GM19397 (cell line): ENCODE data around the gene HNRNPL.
"Not testable (repeated sequence)": the region's sequence is repeated elsewhere in the genome, so short reads cannot be mapped to it uniquely, and the experiment has no call there.

Experiments used
- ATAC-seq: cut with Tn5 transposase; IDR thresholded peaks from one replicate; pipeline ENCODE4 v1.9.1; 2021; ENCODE audit warnings: mild to moderate bottlenecking, moderate library complexity; ENCODE audit not compliant: unreplicated experiment

Gene HNRNPL

DNA sequence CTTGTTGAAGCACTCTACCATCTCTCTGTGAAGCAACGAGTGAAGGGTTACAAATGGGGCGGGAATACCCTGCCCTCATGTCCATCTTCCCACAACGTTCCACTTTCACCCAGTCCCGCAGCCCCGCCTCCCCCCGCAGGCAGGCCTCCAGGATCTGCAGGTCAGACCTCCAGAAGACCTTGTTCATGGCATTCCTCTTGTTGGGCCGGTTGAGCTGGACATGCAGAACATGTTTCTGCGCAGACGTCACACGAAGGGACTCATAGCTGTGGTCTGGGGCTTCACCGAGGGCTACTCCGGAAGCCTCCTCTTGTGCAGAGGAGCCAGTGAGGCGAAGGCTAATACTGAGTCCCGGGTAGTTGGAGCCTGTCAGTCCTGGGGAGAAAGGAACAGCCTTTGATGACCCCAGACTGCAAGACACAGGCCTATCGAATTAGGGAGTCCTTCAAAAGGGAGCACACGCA lies 18.6 kb downstream of the HNRNPL start:
- peak; percentile 42 for ATAC-seq

DNA sequence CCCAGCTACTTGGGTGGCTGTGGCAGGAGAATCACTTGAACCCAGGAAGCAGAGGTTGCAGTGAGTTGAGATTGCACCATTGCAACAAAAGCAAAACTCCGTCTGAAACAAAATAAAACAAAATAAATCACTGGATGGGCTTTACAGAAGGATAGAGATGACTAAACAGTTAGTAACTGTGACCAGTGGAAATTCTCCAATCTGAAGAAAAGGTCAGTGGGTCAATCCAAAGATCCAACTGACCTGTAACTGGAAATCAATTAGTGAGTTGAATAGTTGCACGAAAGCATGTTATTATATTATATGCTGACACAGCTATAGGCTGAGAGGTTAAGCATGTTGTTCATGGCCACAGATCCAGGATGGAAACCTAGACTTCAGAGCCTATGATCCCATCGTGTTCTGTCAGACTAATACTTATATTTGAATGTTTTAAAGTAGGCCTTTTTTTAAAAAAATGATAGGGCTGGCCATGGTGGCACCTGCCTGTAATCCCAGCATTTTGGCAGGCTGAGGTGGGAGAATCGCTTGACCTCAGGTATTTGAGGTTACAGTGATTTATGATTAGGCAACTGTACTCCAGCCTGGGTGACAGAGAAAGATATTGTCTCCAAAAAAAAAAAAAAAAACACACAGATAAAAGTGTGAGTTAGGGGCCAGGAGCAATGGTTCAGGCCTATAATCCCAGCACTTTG lies 19.6 kb downstream of the HNRNPL start:
- no peak for ATAC-seq

DNA sequence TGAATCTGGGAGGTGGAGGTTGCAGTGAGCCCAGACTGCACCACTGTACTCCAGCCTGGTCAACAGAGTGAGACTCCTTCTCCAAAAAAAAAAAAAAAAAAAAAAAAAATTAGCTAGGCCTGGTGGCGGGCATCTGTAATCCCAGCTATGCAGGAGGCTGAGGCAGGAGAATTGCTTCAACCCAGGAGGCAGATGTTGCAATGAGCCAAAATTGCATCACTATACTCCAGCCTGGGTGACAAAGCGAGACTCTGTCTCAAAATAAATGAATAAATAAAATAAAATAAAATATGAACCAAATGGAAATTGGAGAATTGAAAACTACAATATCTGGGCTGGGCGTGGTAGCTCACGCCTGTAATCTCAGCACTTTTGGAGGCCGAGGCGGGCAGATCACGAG lies 20.6 kb downstream of the HNRNPL start:
- ATAC-seq: not testable (repeated sequence)

DNA sequence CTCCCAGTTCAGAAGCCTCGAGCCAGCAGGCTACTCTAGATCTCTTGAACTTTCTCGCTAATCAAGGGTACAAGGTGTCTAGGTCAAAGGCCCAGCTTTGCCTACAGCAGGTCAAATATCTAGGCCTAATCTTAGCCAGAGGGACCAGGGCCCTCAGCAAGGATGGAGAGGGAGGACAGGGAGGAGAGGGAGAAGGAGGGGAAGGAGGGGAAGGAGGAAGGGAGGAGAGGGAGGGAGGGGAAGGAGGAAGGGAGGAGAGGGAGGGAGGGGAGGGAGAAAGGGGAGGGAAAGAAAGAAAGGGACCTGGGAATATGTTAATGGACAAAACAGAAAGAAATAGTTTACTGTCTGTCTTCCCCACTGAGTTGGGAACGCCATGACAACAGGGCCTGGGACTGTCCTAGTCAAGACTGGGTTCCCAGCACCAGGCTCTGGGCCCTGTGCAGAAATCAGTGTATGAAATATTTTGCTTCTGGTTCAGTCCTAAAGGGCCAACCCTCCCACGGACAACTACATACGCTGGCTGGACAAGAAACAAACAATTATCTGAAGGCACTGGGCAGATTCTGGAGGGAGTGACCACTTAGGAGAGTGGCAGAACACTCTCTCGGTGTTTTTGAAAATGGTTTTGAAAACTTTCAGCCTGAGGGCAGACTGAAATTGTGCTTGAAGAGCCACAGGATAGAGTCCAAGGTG lies 22.8 kb downstream of the HNRNPL start:
- no peak for ATAC-seq

DNA sequence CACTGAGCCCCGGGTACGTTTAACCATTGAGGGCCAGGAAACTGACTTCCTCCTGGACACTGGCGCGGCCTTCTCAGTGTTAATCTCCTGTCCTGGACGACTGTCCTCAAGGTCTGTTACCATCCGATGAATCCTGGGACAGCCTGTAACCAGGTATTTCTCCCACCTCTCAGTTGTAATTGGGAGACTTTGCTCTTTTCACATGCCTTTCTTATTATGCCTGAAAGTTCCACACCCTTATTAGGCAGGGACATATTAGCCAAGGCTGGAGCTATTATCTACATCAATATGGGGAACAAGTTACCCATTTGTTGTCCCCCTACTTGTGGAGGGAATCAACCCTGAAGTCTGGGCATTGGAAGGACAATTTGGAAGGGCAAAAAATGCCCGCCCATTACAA lies 23.9 kb downstream of the HNRNPL start:
- not testable (repeated sequence) for ATAC-seq

DNA sequence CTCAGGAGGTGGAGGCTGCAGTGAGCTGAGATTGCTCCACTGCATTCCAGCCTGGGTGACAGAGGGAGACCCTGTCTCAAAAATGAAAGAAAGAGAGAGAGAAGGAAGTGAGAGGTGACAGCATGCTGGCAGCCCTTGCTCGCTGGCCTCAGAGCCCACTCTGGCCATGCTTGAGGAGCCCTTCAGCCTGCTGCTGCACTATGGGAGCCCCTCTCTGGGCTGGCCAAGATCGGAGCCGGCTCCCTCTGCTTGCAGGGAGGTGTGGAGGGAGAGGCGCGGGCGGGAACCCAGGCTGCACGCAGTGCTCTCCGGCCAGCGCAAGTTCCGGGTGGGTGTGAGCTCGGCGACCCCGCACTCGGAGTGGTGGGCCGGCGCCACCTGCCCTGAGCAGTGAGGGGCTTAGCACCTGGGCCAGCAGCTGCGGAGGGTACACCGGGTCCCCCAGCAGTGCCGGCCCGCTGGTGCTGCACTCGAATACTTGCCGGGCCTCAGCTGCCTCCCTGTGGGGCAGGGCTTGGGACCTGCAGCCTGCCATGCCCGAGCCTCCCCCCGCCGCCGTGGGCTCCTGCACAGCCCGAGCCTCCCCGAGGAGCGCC lies 28.5 kb downstream of the HNRNPL start:
- ATAC-seq: not testable (repeated sequence)

DNA sequence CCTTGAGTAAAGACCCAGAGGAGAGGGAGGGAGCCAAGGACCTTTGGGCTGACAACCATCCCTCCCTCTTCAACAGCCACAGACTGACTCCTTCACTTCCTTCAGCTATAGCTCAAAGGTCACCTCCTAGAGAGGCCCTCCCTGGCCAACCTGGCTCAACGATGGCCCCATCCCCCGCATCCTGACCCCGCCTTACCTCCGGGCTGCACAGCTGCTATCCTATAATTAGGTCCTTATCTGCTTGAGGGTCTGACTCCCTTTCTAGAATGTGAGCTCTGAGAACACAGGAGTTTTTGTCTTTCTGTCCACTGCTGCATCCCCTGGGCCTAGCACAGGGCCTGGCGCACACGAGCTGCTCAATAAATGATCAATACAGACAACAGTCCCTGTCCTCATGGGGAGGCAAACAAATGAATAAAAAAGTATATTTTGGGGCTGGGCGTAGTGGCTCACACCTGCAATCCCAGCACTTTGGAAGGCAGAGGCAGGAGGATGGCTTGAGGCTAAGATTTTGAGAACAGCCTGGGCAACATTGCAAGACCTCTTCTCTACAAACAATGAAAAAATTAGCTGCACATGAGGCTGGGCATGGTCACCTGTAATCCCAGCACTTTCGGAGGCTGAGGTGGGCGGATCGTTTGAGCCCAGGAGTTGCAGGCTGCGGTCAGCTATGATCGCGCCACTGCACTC lies 30.4 kb downstream of the HNRNPL start:
- ATAC-seq: no peak

DNA sequence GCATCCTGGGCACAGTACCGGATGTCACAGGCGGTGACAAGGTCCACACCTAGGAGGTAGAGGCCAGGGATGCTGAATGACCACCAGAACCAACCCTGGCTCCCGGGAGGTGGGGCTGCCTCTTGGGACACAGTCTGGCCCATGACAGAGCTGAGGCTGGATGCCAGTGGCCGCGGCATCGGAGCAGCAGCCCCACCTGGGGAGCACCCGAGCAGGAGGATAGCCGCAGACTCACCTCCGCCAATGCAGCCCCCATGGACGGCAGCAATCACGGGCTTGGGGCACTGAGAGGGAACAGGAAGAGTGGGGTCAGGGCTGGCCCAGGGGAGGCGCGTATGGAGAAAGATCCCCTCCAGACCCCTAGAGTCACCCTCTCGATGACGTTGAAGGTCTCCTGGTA lies 32.7 kb downstream of the HNRNPL start:
- no peak for ATAC-seq

DNA sequence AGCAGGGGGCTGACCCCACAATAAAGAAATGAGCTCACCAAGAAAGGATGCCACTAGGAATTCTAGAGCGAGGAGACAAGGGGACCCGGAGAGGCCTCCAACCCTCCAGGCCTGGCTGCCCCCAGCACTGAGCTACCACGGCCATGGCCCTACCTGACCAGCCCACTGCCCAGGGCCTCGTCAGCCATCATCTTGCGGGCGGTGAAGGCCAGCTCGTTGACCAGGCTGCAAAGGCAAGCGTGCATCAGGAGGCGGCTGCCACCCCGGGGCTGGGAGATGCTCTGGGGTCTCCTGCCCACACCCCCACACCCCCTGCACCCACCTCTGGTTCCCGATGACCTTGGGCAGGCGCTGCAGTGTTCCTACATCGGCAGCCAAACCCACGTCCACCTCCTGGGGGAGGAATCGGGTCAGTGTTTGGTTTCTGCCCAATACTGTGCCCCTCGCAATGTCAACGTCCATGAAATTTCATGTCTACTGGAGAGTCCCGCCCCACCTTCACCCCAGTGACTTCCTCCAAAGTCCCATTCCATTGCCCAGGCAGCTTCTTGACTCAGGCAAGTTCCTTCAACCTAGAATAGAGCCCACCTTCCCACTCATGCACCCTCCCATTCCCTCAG lies 33.5 kb downstream of the HNRNPL start:
- no peak for ATAC-seq

DNA sequence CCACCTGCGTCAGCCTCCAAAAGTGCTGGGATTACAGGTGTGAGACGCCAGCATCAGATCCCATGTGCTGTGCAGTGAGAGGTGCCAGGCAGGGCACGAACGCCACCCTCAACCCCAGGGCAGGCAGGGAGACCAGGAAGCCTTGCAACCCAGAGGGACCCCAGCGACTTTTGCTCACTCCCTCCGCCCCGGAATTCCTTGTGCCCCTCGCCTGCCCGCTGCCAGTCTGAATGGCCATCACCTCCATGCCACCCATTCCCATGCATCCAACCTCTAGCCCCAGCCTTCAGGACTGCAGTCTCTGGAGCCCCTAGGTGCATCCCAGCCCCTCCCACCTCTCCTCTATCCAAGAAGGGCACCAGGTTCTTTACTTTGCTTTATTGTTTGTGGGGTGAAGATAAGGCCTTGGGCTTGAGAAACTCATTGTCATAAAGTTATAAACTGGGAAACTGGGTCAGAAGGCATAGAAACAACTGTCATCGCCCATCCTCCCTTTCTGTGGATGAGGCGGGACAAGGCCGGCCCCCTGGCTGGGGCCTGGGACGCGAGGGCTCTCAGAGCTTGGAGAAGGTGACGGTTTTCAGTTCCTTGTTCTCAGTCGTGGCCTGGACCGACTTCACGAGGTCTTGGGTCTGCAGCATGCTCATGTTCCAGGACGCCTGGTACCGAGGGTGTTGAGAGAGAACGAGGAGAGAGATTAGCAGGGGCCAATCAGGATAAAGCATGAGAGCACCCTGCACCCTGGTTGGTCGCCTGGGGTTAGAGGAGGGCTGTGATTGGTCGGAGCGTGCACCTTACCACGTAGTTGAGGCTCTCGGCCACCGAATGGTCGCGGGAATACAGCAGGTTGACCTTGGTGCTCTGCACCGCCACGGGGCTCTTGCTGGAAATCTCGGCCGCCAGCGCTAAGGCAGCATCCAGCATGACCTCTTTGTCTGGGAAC lies 34.5 kb downstream of the HNRNPL start:
- ATAC-seq: no peak

DNA sequence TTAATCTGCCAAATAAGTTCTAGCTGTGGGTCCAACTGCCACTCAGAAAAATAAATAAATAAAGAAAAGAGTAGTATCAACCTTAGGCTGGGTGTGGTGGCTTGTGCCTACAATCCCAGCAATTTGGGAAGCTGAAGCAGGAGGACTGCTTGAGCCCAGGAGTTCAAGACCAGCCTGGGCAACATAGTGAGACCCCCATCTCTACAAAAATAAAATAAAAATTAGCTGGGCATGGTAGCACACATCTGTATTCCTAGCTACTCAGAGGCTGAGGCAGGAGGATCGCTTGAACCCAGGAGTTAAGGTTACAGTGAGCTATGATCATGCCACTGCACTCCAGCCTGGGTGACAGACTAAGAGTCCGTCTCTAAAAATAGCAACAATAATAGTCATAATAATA lies 35.9 kb downstream of the HNRNPL start:
- not testable (repeated sequence) for ATAC-seq

DNA sequence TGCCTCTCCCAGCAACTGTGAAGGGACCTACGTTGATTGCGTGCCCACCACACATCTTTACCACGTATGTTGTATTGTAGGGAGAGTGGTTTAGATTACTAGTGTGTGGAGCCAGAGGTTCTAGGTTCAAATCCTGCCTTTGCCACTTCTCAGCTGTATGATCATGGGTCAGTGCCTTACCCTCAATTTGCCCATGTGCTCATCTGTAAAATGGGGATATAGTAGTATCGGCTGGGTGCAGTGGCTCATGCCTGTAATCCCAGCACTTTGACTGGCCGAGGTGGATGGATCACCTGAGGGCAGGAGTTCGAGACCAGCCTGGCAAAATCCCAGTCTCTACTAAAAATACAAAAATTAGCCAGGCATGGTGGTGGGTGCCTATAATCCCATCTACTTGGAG lies 36.5 kb downstream of the HNRNPL start:
- ATAC-seq: no peak

DNA sequence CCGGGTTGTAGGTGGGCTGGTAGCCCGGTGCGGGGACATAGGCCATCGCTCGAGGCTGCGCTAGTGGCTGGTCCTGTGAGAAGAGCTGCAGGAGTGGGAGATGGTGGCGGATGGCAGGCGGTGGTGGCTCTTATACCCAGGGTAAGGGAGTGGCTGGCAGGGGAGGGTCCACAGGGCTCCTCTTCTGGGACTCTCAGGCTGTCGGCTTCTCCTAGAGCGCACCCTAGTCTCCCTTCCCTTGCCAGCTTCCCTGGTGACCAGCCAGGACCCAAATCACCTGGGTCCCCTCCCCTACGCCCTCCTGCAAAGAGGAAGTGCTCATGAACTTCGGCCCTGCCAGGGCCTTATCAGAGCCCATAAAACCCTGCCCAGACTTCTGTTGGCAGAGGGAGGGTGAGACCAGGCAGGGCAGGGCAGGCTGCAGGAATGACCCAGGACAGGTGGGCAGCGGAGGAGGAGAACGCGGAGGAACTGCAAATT lies 36.9 kb downstream of the HNRNPL start, which contains the start of gene LGALS4:
LGALS4 (minus strand) TSS at position 105 of the 480 bp plus-strand sequence; CDS start at position 46, 59 bp downstream.
- ATAC-seq: no peak

DNA sequence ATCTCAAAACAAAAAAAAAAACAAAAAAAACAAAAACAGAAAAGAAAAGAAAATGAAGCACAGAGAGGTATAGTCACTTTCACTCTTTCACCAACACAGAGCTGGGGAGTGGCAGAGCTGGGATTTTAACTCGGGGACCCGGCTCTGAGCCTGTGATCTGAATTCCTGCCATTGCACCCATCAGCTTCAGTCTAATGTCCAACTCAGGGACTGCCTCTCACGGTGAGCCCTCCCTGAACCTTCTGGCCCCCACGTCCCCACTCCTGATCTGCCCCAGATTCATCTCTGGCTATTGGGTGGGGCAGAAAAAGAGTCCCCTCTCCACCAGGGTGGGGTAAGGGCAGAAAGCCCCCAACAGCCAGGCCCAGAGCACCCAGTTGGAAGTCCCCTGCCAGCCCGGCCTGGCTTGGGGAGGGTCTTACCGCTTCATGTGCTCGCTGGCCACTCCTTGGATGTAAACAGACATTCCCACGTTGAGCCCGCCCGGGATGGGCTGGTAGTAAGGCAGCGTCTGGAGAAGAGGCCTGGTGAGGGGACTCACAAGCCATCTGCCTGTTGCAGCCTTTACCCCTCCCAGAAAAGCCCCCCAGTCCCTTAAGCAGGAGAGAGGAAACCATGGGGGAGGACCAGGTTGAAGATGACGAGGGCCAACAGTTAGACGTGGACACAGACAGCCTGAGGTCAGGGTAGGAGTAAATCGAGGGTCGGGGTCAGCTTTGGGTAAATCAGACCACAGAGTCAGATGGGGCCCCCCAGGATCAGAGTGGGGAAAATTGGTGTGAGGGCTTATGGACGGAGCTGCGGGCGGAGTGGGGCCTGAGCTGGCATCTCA lies 37.6 kb downstream of the HNRNPL start:
- ATAC-seq: no peak

DNA sequence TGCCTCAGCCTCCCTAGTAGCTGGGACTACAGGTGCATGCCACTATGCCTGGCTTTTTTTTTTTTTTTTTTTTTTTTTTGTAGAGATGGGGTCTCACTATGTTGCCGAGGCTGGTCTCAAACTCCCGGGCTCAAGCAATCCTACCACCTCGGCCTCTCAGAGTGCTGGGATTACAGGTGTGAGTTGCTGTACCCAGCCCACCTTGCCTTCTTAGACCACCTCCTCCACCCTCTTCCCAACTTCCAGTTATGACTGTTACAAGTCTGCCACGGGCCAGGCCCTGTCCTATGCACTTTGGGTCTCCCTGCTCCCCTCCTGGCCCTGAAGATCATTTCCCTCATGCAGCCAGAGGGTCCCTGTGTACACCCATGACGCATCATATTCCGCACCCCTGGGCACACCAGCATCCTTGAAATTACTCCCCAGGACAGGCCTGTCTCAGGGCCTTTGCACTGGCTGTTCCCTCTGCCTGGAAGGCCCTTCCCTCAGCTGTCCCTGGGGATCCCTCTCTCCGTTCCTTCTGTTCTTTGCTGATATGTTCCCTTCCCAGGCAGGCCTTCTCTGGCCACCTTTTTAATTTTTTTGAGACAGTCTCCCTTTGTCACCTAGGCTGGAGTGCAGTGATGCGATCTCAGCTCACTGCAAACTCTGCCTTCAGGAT lies 40.1 kb downstream of the HNRNPL start:
- no peak for ATAC-seq

DNA sequence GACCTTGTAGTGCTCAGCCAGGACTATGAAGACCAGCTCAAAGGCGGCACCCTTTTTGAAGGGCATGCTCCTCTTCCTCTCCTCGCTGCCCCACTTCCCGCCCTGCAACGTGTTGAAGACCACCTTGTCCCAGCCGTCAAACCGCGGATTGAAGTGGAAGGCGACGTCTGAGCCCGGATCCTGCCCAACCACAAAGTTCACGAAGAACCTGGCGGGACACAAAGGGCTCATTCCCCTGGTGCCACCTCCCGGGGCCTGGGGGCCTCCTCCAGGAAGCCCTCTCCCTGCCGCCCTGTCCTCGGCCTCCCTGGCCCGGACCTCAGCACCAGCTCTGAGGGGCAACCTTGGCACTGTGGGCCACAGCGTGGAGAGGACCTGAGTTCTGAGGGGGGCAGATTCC lies 41.0 kb downstream of the HNRNPL start:
- no peak for ATAC-seq

DNA sequence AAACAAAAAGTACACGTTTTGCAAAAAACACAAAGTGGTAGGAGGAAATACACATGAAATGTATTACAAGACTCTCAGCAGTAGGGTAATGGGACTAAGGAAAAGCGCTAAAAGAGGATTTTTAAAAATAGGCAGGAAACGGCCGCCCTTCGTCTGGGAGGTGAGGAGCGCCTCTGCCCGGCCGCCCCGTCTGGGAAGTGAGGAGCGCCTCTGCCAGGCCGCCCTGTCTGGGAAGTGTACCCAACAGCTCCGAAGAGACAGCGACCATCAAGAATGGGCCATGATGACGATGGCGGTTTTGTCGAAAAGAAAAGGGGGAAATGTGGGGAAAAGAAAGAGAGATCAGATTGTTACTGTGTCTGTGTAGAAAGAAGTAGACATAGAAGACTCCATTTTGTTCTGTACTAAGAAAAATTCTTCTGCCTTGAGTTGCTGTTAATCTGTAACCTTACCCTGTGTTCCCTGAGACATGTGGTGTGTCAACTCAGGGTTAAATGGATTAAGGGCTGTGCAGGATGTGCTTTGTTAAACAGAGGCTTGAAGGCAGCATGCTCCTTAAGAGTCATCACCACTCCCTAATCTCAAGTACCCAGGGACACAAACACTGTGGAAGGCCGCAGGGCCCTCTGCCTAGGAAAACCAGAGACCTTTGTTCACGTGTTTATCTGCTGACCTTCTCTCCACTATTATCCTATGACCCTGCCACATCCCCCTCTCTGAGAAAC lies 42.2 kb downstream of the HNRNPL start:
- not testable (repeated sequence) for ATAC-seq

DNA sequence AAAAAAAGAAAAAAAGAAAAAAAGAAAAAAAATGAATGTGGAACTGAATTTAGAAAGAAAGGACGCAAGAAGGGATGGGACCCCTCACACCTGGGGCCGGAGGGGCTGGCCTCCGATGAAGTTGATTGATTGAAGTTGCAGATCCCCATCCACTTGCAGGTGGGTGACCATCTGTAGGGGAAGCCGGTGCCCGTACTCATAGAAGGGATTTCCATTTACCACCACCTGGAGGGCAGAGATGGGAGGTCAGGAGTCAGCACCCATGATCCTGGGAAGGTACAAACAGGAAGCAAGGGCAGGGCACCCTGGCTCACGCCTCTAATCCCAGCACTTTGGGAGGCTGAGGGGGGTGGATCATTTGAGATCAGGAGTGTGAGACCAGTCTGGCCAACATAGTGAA lies 43.4 kb downstream of the HNRNPL start:
- no peak for ATAC-seq
